Nucleus accumbens (tissue), 56 donors: ENCODE measurements around the gene FRRS1L.
A peak's percentile ranks its signal among the peaks of the same experiment; 100 is the strongest.
"Not testable (repeated sequence)": the region's sequence is repeated elsewhere in the genome, so short reads cannot be mapped to it uniquely, and the experiment has no call there.

Experiments used
- DNase-seq, 56 donors: peaks; one replicate each; lab custom pipeline; 2025; lab: John Stamatoyannopoulos, UW

FRRS1L gene

GRCh38 chr9:109138421-109138820 is 28.6 kb downstream of the FRRS1L start:
- DNase-seq: no peak

GRCh38 chr9:109134167-109134578 is 32.9 kb downstream of the FRRS1L start:
- no peak for DNase-seq

DNA sequence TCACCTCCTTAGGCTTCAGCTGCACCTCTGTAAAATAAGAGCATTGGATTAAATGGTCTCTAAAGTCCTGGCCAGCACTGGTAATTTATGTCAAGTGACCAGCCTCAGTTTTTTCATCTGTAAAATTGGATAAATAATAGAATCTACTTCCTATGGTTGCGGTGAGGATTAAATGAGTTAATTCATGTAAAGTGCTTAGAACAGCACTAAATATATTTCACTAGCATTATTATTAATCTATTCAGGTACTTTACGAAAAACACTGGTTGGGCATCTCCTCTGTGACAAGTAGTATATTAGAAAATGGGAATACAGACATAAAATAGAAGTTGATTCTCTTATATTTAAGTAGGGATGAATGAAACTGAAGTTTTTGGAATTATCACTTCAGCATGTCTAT is 33.5 kb downstream of the FRRS1L start:
- DNase-seq: no peak

GRCh38 chr9:109132567-109133021 is 34.5 kb downstream of the FRRS1L start:
- DNase-seq: no peak

DNA sequence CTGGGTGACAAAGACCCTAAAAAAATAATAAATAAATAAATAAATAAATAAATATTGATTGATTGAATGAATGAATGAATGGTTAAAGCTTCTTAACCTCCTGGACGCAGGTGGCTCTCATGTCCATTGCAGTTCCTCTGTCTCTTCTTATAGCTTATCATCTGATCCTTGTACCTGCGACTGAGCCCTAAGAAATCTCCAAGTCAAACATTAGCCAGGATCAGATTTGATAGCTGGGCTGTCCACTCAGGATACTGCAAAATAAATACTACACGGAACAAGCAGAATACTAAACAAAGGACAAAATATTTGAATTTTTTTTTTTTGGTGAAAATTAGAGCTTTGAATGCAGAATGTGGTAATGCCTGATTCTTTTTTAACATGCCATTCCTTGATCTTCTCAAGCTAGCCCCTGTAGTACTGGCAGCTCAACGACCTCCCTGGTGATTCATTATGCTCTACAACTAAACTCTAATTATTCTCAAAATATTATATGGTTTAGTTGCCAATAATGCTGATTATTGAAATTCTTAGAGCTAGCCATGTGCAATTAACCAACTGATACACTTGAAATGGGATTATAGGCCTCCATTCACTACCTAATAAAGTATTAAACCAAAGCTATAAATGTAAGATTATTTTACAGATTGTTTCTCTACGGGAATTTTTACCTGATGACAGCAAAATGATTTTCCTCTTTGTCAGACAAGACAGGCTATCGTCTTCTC is 37.4 kb downstream of the FRRS1L start:
- DNase-seq: no peak

DNA sequence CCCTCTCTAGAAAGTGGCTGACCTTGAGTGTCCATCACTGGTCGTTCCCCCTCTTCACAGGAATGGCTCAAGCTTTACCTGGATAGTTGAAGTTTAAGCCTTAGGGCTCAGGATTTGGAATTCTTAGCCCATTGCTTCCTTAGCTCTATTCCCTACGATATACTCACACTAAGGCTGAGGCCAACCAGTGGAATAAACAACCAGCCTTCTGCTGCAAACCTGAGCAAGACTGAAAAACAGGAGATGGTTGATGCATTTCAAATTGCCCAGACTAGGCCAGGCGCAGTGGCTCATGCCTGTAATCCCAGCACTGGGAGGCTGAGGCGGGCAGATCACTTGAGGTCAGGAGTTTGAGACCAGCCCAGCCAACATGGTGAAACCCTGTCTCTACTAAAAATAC is 40.4 kb downstream of the FRRS1L start:
- not testable (repeated sequence) for DNase-seq

DNA sequence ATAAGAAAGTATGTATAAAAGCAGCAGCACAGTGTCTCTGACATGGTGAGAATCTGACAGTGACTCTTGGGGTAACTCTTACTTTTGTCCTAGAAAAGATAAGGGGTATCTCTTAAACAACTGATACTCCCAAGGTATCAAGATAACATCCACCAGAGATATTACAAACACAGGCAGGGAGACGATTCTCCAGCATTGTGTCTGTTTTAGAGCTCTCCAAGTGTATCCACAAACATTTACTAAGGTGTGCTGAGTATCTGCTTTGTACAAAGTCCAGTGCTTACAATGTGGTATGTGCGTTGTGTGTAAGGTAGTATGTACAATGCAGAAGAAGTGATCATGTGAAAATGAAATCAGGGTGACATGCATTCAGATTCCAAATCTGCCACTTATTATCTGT is 42.9 kb downstream of the FRRS1L start:
- no peak for DNase-seq

- no peak for DNase-seq
These were observed 44.1 kb downstream of the FRRS1L start for GRCh38 chr9:109122726-109123621.

DNA sequence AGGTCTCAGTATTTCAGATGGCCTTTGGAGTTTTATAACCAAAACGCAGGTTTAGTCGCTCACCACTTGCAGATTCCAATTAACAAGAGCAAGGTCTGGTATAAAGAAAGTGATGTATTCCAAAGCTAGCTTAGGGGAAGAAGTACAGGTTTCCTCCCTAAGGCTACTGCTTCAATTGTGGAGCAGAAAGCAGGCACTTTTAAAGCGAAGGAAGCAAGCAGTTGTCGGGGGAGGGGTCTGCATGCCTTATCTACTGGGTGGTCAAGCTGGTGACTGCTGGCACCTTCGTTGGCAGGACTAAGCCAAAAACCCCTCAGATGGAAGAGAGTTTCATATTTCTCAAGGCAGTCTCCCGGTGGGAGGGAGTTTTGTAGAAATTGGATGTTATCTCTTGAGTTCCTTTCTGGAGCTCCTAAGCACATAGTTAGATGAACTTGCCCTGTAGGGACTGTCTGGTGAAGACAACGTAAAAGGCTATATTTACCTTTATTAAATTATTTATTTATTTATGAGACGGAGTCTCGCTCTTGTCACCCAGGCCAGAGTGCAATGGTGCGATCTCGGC is 45.7 kb downstream of the FRRS1L start:
- no peak for DNase-seq

GRCh38 chr9:109120204-109120789 is 46.8 kb downstream of the FRRS1L start:
- no peak for DNase-seq

DNA sequence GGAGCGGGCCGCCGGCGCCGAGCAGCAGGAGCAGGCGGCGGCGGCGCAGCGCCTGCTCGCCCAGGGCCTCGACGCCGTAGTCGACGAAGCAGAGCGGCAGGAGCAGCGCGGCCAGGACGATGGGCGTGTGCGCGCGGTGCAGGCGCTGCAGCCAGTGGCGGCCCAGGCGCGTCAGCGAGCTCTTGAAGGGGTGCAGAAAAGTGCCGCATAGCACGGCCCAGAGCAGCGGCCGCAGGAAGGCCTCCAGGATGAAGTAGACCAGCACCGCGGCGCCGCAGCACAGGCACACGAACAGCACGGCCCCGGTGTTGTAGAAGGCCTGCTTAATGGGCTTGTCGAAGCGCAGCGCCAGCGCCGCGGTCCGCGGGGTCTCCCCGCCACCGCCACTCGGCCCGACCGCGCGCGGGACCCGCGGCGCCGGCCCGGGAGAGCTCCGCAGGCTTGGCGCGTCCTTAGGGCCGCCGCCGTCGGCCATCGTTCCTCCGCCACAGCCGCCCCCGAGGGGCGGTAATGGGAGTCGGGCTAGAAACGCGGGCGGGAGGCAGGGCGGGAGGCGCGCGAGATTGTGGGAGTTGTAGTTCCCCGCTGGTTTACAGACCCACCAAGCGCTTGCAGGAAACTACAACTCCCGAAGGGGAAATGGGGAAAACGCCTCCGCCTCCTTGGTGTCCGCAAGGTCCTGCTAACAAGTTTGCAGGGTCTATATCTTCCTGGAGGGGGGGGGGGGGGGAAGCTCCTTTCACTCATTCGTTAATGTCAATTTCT is 47.4 kb downstream of the FRRS1L start, which contains the start of gene TMEM245:
TMEM245 (minus strand) TSS at position 509 of the 765 bp plus-strand sequence; CDS start at position 475, 34 bp downstream.
- DNase-seq: peak; percentile 68 to 99 (median 96)

DNA sequence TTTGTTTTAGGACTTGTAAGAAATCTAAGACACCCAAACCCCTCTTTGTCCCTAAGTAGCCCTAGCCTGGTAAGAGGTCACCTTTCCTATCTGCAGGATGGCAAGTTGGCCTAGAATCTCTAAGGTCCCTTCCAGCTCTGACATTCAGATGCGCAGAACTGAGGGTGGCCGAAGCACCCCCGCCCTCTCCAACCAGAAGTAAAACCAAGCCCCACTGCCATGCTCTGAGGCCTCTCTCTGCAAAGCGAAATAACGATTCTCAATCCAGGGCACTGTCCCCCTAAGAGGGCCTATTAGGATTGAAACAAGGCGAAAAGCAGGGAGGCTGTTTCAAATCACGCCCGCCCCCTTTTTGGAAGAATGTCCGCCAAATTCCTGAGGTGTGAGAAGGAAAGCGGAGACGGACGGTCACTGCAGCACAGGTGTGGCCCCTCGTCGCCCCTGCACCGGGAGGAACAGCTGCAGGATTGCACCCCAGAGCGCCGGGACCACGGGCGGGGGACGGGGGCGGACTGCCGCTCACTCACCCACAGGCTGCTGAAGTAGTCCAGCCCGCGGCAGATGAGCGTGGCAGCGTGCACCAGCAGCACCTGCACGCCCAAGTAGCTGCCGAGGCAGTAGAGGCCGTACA is 48.1 kb downstream of the FRRS1L start:
- DNase-seq: peak in 18 of 56 donors; percentile 20 to 61 (median 44)

GRCh38 chr9:109117856-109118807 is 48.9 kb downstream of the FRRS1L start:
- no peak for DNase-seq

DNA sequence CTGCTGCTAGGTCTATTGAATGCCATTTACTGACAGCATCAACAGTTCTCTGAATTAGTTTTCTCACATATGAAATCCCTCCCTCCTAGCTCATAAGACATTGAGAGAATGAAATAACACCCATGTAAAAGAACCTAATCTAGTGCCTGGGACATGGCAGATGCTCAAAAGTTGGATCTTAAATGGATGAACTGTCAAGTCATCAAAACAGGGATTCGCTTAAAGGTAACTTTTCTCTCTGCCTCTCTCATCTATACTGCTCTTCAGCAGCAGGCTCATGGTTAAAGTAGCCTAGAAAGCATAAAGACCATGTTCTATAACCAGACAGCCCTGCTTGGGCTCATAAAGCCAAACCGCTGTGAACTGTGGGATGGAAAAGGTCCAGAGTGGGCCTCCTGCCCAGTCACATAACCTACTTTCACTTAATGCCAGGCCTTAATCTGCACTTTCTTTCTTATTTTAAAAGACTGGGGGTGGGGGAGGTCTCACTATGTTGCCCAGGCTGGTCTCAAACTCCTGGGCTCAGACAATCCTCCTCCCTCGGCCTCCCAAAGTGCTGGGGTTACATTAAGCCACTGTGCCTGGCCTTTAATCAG is 51.0 kb downstream of the FRRS1L start:
- peak in 14 of 56 donors; percentile 2 to 59 (median 24) for DNase-seq

DNA sequence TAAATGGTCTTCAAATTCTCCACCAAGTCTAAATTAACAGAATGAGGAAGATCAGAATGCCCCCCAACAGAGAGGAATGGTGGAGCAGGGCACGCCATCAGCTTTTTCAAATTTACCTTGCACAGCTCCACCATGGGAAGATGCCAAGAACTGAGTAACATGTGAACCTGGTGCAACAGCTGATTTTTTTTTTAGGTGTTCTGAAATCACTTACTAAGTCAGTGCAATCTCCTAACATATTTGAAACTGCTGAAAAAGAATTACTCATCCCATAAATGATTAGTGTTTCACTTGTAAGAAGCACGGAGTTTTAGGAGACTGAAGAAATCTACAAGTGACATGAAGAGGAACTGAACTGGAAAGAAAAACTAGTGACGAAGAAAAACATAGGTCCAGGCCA is 52.4 kb downstream of the FRRS1L start:
- DNase-seq: no peak

GRCh38 chr9:109113892-109114609 is 53.0 kb downstream of the FRRS1L start:
- no peak for DNase-seq

- no peak for DNase-seq
These were observed 53.8 kb downstream of the FRRS1L start for GRCh38 chr9:109113254-109113653.
